GM19099 (cell line): ENCODE results near the gene LIN37.

Source experiments
- POLR2A ChIP-seq: IDR thresholded peaks from 3 replicates; pipeline ENCODE4 v1.6.1; 2011; ENCODE audit warnings: low read depth; ENCODE audit not compliant: insufficient read length; ENCODE audit errors: extremely low read depth

Gene LIN37

DNA sequence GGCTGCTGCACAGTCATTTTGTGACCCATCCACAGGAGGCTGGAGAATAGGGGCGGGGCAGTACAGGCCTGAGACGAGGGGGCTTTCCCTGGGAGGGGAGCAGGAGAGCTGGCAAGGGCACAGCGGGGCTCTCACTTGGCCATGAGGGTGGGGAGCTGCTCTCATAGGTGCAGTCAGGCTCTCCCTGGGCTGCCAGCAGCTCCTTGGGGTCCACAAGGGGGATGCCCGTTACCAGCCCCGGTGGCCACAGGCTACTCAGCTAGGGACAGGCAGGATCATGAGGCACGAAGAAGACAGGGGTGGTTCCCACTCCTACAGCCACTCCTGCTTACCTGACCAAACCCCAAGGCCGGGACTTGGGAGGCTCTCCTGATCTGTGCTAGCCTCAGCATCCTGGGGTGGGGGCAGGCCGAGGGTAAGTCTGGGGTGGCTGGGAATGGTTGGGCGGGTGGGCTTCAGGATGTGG is 43.5 kb downstream of the LIN37 start:
- no peak for TF ChIP-seq POLR2A

DNA sequence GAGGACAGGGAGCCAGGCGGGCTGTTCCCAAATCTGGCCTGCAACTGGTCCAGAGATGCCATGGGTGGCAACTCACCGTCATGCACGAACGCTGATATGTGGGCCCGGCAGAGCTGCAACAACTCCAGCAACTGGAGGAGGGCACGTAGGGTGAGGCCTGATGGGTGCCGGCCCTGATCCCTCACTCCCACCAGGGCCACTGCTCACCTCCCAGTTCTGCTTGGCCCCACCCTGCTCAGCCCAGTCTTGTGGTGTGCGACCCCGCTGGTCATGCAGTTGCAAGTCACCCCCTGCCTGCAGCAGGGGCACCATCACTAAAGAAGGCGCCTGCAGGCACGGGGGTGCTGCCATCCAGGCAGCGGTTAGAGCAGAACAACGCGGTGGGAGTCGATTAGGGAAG is 43.9 kb downstream of the LIN37 start:
- no peak for TF ChIP-seq POLR2A

DNA sequence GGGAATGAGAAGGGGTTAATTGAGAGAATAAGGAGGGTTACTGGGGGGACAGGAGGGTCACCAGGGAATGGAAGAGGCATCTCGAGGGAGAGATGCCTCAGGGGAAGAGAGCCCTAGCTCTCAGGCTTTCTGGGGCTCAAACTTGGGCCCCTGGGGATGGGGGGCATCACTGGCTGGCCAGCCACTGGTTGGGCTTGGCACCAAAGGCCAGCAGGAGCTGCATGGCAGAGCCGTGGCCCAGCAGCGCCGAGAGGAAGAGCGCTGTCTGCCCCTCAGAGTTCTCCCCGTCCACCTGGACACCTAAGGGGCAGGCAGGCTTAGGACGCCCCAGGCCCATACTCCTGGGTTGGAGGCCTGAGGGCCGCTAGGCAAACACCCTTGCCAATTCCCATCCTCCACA is 44.5 kb downstream of the LIN37 start:
- TF ChIP-seq POLR2A: no peak

DNA sequence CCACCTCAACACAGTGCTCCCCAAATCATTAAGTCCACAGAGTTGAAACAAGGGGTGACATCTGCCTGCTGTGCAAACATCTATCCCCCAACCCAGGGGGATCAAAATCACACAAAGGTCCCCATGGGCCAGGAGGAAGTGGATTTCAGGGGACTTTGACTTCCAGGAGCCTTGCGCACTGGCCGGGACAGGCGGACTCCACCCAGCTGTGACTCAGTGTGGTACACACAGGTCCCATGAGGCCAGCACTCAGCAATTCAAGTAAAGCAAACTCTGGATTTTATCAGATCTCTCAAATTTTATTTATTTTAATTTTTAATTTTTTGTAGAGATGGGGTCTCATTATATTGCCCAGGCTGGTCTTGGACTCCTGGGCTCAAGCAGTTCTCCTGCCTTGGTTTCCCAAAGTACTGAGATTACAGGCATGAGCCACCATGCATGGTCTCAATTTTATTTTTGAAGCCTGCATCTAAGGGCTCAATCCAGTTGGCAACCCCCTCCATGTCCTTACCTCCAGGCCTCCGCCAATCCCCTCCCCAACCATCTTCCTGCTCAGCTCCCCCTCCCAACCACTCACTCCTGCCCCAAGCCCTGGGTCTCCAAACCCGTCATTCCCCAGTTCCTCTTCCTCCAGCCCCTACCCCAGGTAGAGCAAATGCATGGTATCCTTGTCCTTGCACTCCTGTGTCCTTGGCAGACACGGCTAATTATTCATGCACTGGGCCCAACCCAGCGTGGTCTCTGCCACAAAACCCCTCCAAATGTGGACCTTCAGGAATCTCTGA is 45.2 kb downstream of the LIN37 start:
- TF ChIP-seq POLR2A: no peak

DNA sequence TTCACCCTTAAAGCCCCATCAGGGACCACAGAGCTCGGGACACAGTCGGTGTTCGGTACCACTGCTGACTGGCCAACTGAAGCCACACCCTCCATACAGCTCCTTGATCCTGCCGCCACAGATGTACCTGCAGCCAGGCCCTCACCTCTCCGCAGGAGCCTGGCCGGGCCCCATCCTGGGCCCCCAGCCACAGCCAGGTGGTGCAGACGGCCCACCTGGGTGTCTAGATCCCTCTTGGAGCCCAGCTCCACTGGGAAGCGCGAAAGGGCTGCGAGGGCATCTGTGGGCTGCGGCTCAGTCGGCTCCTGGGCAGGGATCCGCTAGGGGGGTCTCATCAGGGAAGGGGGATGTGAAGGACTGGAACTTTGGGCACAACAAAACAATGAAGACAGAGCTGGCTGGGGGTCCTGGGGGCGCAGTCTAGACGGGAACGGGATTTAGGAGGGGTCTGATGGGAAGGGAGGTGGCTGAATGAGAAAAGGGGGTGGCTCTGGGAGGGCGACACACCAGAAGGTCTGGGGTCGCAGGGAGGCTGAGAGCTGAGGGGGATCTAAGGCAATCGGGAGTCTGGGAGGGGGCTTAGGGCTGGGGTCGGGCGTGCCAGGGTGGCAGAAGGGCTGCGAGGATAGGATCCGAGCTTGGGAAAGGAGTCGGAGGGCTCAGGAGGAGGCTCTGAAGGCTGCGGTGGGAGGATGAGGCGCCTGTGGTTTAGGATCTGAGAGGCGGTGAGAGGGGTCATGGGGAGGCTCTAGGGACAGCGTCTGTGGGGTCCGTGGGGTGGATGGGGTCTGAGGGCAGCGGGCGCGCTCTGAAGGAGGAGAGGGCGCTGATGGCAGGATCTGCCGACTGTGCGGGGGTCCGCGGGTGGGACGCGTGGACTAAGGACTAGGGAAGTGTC is 48.5 kb downstream of the LIN37 start:
- no peak for TF ChIP-seq POLR2A

DNA sequence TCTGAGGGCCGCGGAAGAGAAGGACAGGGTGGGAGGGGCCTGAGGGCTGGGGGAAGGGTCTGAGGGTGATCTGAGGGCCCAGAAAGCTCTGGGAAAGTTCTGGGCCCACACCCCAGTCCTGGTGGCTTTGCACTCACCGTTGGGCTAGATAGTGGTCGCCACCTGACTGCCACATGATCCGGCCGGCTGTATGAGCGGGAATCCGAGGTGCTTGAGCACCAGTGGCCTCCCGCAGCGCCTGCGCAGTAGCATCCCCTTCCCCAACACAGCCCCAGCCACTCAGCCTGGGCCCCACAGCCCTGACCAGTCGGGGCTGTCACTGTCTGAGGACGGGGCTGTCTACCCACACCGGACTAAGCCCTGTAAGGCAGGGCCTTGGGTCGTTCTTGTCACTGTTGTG is 49.3 kb downstream of the LIN37 start:
- TF ChIP-seq POLR2A: no peak

DNA sequence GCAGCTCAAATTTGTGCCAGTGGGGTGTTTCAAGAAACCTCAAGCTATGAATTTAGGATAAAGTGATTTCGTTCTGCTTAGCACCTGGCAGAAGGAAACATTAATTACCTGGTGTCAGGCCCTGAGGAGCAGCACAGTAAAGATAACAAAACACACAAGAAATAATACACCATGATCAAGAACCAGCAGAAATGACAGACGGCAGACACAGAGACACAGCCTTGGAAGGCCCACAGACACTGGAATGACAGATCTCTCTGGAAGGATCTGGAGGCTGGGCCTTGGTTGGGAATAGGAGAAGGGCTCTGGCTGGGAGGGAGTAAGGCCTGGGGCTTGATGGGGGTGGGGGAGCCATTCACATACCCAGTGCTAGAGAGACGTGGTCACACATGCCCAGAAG is 53.5 kb downstream of the LIN37 start:
- TF ChIP-seq POLR2A: no peak
